ENCODE data around the gene RARB.

Gene RARB

DNA sequence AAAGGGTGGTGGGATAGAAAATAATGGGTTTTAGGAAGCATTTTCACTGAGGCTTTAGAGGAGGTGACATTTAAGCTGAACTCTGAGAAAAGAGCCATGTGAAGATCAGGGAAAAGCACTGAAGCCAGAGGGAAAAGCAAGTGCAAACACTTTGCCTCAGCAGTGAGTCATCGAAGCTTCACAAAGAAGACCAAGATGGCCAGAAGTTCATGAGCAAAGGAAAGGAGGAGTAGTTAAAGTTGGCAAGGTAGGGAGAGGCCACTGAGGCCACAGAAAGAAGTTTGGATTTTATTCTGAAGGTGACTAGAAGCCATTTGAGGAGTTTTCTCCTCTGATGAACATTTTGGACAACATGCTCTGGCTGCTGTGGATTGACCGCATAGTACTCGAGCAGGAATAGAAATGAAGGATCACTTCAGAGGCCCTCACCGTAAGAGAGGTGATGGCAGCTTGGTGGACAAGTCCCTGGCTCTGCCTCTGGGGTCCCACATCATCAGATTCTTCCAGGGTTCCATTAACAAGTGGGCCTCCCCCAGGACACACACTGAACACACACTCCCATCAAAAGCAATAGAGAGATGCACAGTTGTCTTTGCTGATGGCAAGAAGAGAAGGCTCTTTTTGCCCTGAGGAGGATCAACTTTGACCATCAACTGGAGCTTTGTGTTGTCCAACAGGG is 161.2 kb downstream of the RARB start:
- TF ChIP-seq CTCF (IDR thresholded peaks at IDR 0.05; ENCODE audit: borderline replicate concordance, insufficient read depth, low read depth, low read length), result no peak
- no peak overlapping the region for H3K4me3 ChIP-seq (ENCODE audit: low read depth, low read length)

- no peak for TF ChIP-seq CTCF (IDR thresholded peaks at IDR 0.05; ENCODE audit: borderline replicate concordance, insufficient read depth, low read depth, low read length)
- H3K4me3 ChIP-seq (ENCODE audit: low read depth, low read length), result no peak overlapping the region
Measured at GRCh38 chr3:25589783-25590258, 161.8 kb downstream of the RARB start.

DNA sequence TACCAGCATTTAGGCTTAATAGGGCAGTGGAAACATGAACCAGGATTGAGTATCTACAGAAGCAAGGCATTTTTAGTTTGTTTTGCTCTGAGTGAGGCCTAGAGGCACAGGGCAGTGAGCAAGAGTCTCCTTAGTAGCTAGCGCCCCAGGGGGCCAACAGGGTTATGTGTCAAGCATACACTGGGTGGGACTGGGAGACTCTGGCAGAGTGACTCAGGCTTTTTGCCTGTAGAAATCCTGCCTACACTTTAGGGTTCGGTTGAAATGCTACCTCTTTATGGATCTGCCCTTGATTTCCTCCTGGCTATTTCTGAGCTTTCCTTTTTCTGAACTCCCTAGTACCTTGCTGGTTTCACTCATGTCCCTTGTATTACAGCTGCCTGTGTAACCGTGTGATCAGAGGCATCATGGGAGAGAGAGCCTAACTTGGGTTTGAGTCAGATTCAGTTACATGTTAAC is 164.5 kb downstream of the RARB start:
- no peak for TF ChIP-seq CTCF (IDR thresholded peaks at IDR 0.05; ENCODE audit: borderline replicate concordance, insufficient read depth, low read depth, low read length)
- no peak overlapping the region for H3K4me3 ChIP-seq (ENCODE audit: low read depth, low read length)

DNA sequence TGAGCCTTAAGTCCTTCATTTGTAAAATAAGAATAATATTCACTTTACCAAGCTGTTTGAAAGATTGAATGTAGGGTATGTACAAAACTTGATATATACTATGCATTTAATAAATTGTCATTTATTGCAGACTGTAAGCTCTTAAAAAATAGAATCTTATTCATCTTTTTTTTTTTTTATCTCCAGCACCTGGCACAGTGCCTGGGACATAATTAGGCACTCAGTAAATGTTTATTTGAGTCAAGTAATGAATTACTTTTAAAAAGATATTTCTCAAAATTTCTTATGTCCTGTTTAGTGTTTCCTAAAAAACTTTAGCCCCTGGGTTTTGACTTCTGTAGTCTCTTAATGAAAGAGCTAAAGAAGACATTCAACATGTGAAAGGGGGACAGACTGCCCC is 164.9 kb downstream of the RARB start:
- no peak for TF ChIP-seq CTCF (IDR thresholded peaks at IDR 0.05; ENCODE audit: borderline replicate concordance, insufficient read depth, low read depth, low read length)
- no peak overlapping the region for H3K4me3 ChIP-seq (ENCODE audit: low read depth, low read length)

DNA sequence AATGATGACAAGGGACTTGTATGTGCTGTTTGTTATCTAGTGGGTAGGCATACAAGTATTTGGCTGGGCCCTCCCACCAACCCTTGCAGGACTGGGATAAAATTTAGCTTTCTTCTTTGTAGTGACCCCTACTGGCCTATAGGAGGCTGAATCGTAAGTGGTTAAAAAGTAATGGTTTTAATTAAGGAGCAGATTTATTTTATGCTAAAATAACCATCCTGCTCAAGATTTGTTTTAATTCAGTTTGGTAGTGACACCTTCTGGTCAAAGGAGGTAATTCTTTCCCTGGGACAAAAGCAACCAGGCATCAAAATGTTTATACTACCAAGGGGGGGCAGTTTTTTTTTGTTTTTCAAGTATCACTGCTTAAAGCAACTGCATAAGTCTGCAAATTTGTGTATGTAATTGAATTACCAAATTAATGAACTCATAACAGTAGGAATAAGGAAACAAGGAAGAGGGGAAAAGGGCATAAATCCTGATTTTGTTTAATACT is 166.0 kb downstream of the RARB start:
- H3K4me3 ChIP-seq (ENCODE audit: low read depth, low read length), result no peak overlapping the region
- TF ChIP-seq CTCF (IDR thresholded peaks at IDR 0.05; ENCODE audit: borderline replicate concordance, insufficient read depth, low read depth, low read length), result peak; percentile 37; the same call in 1 of the 2 replicates

GRCh38 chr3:25597535-25598101 is 169.6 kb downstream of the RARB start:
- no peak overlapping the region for H3K4me3 ChIP-seq (ENCODE audit: low read depth, low read length)
- no peak for TF ChIP-seq CTCF (IDR thresholded peaks at IDR 0.05; ENCODE audit: borderline replicate concordance, insufficient read depth, low read depth, low read length)

DNA sequence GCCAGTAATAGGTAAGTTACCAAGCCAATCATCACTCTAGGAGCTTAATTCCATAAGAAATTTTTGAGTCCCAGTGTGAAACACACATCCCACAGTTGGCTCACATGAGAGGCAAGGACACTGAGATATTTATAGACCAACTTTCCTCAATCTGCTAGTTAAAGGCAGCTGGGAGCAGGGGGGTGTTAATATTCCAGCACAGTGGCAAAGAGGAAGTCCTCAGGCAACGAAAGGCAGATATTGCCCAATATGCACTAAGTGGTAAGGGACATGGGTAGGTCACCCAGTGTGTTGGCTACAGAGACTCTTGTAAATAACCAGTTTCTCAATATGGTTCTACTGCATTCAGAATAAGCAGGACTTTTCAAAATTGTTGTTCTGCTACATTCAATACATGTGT is 175.6 kb downstream of the RARB start:
- TF ChIP-seq CTCF (IDR thresholded peaks at IDR 0.05; ENCODE audit: borderline replicate concordance, insufficient read depth, low read depth, low read length), result no peak
- H3K4me3 ChIP-seq (ENCODE audit: low read depth, low read length), result no peak overlapping the region

Measured in GM12875 (cell line).